ENCODE data around the gene DLG5. TPM values are rescaled to one million over a fixed set of nuclear protein-coding genes. Genes with fewer than 3 reads are reported as not detected.

The DLG5 gene
- total and polyA plus RNA-seq, 9 of the 15 experiments (the other 6 are each of a cell fraction or from before 2014, with no cell fraction given): 1.4 to 26.8 (median 11.2) TPM

GRCh38 chr10:77959887-77960455 lies 33.4 kb upstream of the DLG5 start (continued):
- TF ChIP-seq ZNF507 (tag; conservative IDR thresholded peaks at IDR 0.05): no peak
- TF ChIP-seq TAF1 (IDR thresholded peaks at IDR 0.05; ENCODE audit: control insufficient read depth, extremely low read depth, insufficient read depth, low read length, severe bottlenecking): no peak
- TF ChIP-seq SP2 (IDR thresholded peaks at IDR 0.05; ENCODE audit: extremely low read depth, low read depth, low read length, poor library complexity, severe bottlenecking): no peak
- no peak for TF ChIP-seq ZNF41 (CRISPR knock-in tag; conservative IDR thresholded peaks at IDR 0.05)
- no peak for TF ChIP-seq DDX20 (tag; IDR thresholded peaks at IDR 0.05; ENCODE audit: low read depth)

DNA sequence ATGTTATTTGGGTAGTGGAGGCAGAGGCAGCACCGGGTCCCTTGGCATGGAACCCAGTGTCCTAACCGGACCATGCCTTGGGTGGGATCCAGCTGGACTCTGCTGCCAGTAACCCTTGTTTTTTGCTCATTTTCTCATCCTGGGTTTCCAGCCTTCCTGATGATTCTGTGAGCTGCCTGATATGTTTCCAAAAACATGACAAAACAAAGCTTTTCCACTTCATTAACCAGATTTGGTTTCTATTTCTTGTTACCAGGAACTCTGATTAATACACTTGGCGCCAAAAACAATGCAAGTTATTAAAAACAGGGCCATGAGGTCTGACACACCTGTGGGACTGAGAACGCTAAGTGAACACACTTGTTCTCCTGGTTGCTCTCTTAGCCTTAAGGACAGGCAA lies 32.8 kb upstream of the DLG5 start:
- ChIA-PET CTCF (ENCODE audit: low intra/inter-chr PET ratio) (no interaction called here), POLR2A (interaction anchor here (1.0 to 1.2 kb wide), 4 partner anchors 9 to 15 kb away, joined by 3 to 6 read pairs (median 4); no protein-coding TSS in a partner anchor)
- WGBS (ENCODE audit: insufficient coverage, low coverage, missing lambda C conversion rate): 35% methylated on average over 4 of the region's 4 CpGs
- no peaks in the 10 kb centered on the region for H3K9me1 ChIP-seq (ENCODE audit: control insufficient read depth, insufficient read depth, low read length)
- ATAC-seq (no peak), FAIRE-seq (no peak), DNase-seq (ENCODE audit: extremely low read depth in 1 of 4, low spot score in 3 of 4) (no peak)
- no peak overlapping the region for H2AFZ ChIP-seq (ENCODE audit: low read depth, low read length)
- H3K9me3 ChIP-seq (replicated peaks; ENCODE audit: control insufficient read depth, insufficient read depth, low read depth, low read length): peaks cover 6% of the 10 kb centered on the region
- H4K20me1 ChIP-seq (replicated peaks; ENCODE audit: control insufficient read depth, insufficient read depth, low read length): no peaks in the 10 kb centered on the region
- no peak for TF ChIP-seq NFYB (IDR thresholded peaks at IDR 0.05; ENCODE audit: extremely low read depth, insufficient read length)
- no peak for TF ChIP-seq POLR2H (tag; IDR thresholded peaks at IDR 0.05; ENCODE audit: low read depth)
- TF ChIP-seq KAT8 (IDR thresholded peaks at IDR 0.05; ENCODE audit: low read depth): no peak
- TF ChIP-seq ZNF512 (tag; IDR thresholded peaks at IDR 0.05): no peak
- no peak for TF ChIP-seq BHLHE40 (IDR thresholded peaks at IDR 0.05; ENCODE audit: low read length)
- TF ChIP-seq ZNF134 (CRISPR knock-in tag; conservative IDR thresholded peaks at IDR 0.05): no peak
- TF ChIP-seq ZNF146 (CRISPR knock-in tag; IDR thresholded peaks at IDR 0.05; ENCODE audit: unreplicated experiment): no peak
- no peak for TF ChIP-seq PHF8 (IDR thresholded peaks at IDR 0.05; ENCODE audit: borderline replicate concordance, low read length)
- TF ChIP-seq HDAC3 (IDR thresholded peaks at IDR 0.05; ENCODE audit: borderline replicate concordance, partially characterized antibody): no peak
- TF ChIP-seq MIER1 (IDR thresholded peaks at IDR 0.05; ENCODE audit: low read depth): no peak
- TF ChIP-seq NR2F6 (CRISPR knock-in tag; IDR thresholded peaks at IDR 0.05): no peak
- TF ChIP-seq NR1H2 (CRISPR knock-in tag; IDR thresholded peaks at IDR 0.05): no peak
- TF ChIP-seq GATAD2A (IDR thresholded peaks at IDR 0.05): no peak
- TF ChIP-seq SMARCB1 (IDR thresholded peaks at IDR 0.05; ENCODE audit: insufficient read length, low read depth): no peak
- TF ChIP-seq EZH2 (IDR thresholded peaks at IDR 0.05; ENCODE audit: borderline replicate concordance, low read depth, low read length): no peak
- no peak for TF ChIP-seq KLF13 (tag; IDR thresholded peaks at IDR 0.05; ENCODE audit: borderline replicate concordance, low read depth)
- in situ Hi-C loops (cut with MboI) (no loop called here), intact Hi-C loops (cut with micrococcal nuclease) (no loop called here)
- H3K4me3 ChIP-seq: no peak overlapping the region
- no peaks in the 10 kb centered on the region for H3K27me3 ChIP-seq (ENCODE audit: control insufficient read depth in 2 of 2, insufficient read depth in 2 of 2, low read length in 2 of 2)
- H3K4me1 ChIP-seq (replicated peaks in 1 of 2; ENCODE audit: control insufficient read depth in 2 of 2, insufficient read depth in 2 of 2, low read length in 2 of 2): no peaks in the 10 kb centered on the region; a peak in 1 of 5 replicates
- H3K79me2 ChIP-seq (ENCODE audit: control insufficient read depth, insufficient read depth, low read length): no peaks in the 10 kb centered on the region
- no peaks in the 10 kb centered on the region for H3K36me3 ChIP-seq (ENCODE audit: control insufficient read depth, insufficient read depth, low read length)
- H3K9ac ChIP-seq (ENCODE audit: insufficient read depth in 1 of 2, low read depth in 2 of 2, low read length in 2 of 2): no peak overlapping the region
- H3K4me2 ChIP-seq (ENCODE audit: insufficient read depth, low read length): no peak overlapping the region
- BruUV-seq (replicated peaks): no TSS peak
- no peak overlapping the region for H3K27ac ChIP-seq (ENCODE audit: extremely low read depth, low read depth, low read length)
